BLaER1 (cell line): Measurements from ENCODE around the gene LAMA2.
"Not testable (repeated sequence)": the region's sequence is repeated elsewhere in the genome, so short reads cannot be mapped to it uniquely, and the experiment has no call there.

Experiments used
- H3K27ac ChIP-seq: shearing (Covaris generic); formaldehyde crosslinking; 2 replicates; pipeline ENCODE4 v1.8.1; 2022
- H3K27me3 ChIP-seq: shearing (Covaris generic); formaldehyde crosslinking; 2 replicates; pipeline ENCODE4 v1.8.1; 2022
- H3K36me3 ChIP-seq: shearing (Covaris generic); formaldehyde crosslinking; 2 replicates; pipeline ENCODE4 v1.8.1; 2022
- H3K4me1 ChIP-seq: shearing (Covaris generic); formaldehyde crosslinking; 2 replicates; pipeline ENCODE4 v1.8.1; 2022
- H3K4me2 ChIP-seq: shearing (Covaris generic); formaldehyde crosslinking; 2 replicates; pipeline ENCODE4 v1.8.1; 2022
- H3K4me3 ChIP-seq: shearing (Covaris generic); formaldehyde crosslinking; 2 replicates; pipeline ENCODE4 v1.8.1; 2022
- H3K9ac ChIP-seq: shearing (Covaris generic); formaldehyde crosslinking; 2 replicates; pipeline ENCODE4 v1.8.1; 2022
- H3K9me3 ChIP-seq: shearing (Covaris generic); formaldehyde crosslinking; 2 replicates; pipeline ENCODE4 v1.8.1; 2022
- H4K20me1 ChIP-seq: shearing (Covaris generic); formaldehyde crosslinking; 2 replicates; pipeline ENCODE4 v1.8.1; 2022
- Cebpa-rat ChIP-seq: shearing (Covaris generic); IDR thresholded peaks from 2 replicates; pipeline ENCODE4 v1.8.1; 2022

Gene LAMA2

DNA sequence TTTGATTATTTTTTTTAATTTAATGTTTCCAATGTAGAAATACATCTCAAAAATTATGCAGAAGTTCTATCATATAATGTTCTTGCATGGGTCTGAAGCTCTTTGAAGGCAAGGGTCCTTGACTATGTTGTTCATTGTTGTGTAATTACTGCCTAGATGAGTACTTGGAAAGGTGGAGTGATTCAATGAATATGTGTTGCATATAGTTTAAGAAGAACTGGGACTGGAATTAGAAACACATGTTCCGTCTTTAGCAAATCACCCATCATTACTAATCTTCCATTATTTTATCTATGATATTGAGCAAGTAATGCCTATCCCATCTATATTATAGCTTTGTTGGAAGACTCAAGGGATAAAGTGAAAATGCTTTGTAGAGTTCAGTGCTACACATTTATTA, 147.3 kb downstream of the LAMA2 start:
- Histone ChIP-seq H4K20me1 (no peaks in the 10 kb centered on the region), H3K4me3 (no peak overlapping the region), H3K36me3 (no peaks in the 10 kb centered on the region), H3K9ac (no peak overlapping the region), H3K27ac (no peak overlapping the region), H3K27me3 (no peaks in the 10 kb centered on the region), H3K4me2 (no peak overlapping the region), H3K4me1 (no peaks in the 10 kb centered on the region), H3K9me3 (no peaks in the 10 kb centered on the region)
- TF ChIP-seq Cebpa-rat, result no peak

DNA sequence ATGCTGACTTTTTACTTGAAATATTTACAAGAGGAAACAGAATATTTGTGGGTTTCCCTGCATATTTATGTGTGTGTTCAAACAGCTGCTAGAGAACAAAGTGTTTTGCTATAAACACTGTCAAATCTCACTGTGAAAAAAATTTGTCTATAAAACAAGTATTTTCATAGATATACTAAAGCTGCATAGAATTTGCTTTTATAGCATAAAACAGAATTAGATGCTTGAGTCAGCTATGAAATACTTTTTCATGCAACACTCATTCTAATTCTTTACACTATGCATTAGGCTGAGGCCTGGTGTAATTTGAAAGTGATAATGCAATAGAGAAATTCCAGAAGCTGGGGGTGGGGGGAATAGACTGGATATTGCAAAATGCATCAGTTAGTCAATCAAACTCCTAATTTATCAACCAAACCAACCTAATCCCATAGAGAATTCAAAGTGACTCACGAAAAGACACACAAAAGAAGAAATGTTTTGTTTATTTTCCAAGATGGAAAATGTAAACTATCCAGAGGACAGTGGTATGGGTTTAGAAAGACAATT, 148.2 kb downstream of the LAMA2 start:
- TF ChIP-seq Cebpa-rat, result no peak
- Histone ChIP-seq H3K4me2 (no peak overlapping the region), H3K27me3 (no peaks in the 10 kb centered on the region), H3K36me3 (no peaks in the 10 kb centered on the region), H3K9ac (no peak overlapping the region), H3K4me3 (no peak overlapping the region), H4K20me1 (no peaks in the 10 kb centered on the region), H3K27ac (no peak overlapping the region), H3K4me1 (no peaks in the 10 kb centered on the region), H3K9me3 (no peaks in the 10 kb centered on the region)

DNA sequence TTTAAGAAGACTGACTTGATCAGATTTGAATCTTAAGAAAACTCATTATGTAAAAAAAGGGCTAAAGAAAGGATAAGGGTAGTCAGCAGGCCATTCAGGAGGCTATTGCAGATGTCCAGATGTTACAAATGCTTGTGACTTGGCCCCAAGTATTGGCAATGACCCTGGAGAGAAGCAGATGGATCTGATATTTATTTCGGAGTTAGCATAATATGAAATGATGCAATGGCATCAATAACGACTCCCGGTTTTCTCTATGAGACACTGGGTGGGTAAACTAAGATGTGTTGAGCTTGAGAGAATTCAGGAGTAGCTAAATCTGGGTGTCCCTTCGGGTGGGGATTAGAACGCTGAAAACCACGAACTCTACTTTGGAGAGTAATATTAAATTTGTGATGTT, 149.7 kb downstream of the LAMA2 start:
- H3K4me1 ChIP-seq, result no peaks in the 10 kb centered on the region
- no peak for TF ChIP-seq Cebpa-rat
- H3K36me3 ChIP-seq, result no peaks in the 10 kb centered on the region
- no peaks in the 10 kb centered on the region for H3K9me3 ChIP-seq
- no peaks in the 10 kb centered on the region for H4K20me1 ChIP-seq
- no peak overlapping the region for H3K27ac ChIP-seq
- H3K4me2 ChIP-seq, result no peak overlapping the region
- H3K27me3 ChIP-seq, result no peaks in the 10 kb centered on the region
- no peak overlapping the region for H3K4me3 ChIP-seq
- H3K9ac ChIP-seq, result no peak overlapping the region

DNA sequence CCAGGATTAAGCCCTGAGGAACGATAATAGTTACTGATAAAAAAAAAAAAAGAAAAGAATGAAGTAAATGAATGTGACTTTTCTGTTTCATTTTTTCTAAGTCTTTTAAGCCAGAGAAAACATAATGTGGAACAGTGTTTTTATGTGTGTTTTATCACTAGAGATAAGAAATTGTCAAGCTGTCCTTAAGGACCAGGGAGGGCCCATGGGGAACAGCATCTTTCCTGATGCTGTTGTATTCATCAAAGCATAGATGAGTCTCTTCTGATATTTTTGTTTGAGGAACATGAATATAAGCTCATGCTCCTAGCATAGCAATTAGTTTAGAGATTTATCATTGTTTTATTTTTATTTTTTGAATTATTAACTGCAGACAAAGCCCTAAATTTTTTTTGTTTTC, 150.2 kb downstream of the LAMA2 start:
- H3K4me2 ChIP-seq, result no peak overlapping the region
- no peak overlapping the region for H3K27ac ChIP-seq
- no peaks in the 10 kb centered on the region for H3K4me1 ChIP-seq
- H3K36me3 ChIP-seq, result no peaks in the 10 kb centered on the region
- no peak overlapping the region for H3K4me3 ChIP-seq
- no peak overlapping the region for H3K9ac ChIP-seq
- no peak for TF ChIP-seq Cebpa-rat
- H3K27me3 ChIP-seq, result no peaks in the 10 kb centered on the region
- no peaks in the 10 kb centered on the region for H3K9me3 ChIP-seq
- H4K20me1 ChIP-seq, result no peaks in the 10 kb centered on the region

DNA sequence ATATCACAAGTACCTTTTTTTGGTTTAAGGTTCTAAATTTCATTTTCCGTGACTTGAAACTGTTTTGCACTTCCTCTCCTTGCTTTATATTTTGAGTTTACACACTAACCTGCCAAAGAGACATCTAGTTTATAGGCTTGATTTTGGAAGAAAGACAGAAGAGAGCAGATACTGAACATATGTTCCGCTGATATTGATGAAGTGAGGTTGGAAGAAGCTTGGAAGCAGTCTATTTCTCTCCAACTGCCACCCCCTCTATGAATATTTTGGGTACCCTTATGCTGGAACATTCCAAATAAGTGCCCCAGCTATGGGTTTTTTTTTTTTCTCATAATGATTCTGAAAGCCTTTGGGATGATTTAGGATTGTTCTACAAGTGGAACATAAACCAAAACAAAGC, 150.6 kb downstream of the LAMA2 start:
- Histone ChIP-seq H3K36me3 (no peaks in the 10 kb centered on the region), H3K9ac (no peak overlapping the region), H3K4me2 (no peak overlapping the region), H3K27me3 (no peaks in the 10 kb centered on the region), H4K20me1 (no peaks in the 10 kb centered on the region), H3K9me3 (no peaks in the 10 kb centered on the region), H3K4me3 (no peak overlapping the region), H3K4me1 (no peaks in the 10 kb centered on the region), H3K27ac (no peak overlapping the region)
- no peak for TF ChIP-seq Cebpa-rat

DNA sequence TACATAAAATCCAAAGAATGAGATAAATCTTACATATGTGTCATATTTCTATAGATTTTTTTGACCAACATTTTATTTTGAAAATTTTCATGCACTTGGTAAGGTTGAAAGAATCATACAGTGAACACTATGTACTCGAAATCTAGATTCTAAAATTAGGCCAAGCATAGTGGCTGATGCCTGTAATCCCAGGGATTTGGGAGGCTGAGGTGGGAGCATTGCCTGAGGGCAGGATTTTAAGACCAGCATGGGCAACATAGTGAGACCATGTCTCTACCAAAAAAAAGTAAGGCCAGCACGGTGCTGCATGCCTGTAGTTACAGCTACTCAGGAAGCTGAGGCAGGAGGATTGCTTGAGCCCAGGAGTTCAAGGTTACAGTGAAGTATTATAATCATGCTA, 158.6 kb downstream of the LAMA2 start:
- H3K27ac ChIP-seq, result no peak overlapping the region
- H3K36me3 ChIP-seq, result no peaks in the 10 kb centered on the region
- no peak for TF ChIP-seq Cebpa-rat
- H3K4me2 ChIP-seq, result no peak overlapping the region
- no peaks in the 10 kb centered on the region for H3K4me1 ChIP-seq
- no peak overlapping the region for H3K4me3 ChIP-seq
- H4K20me1 ChIP-seq, result no peaks in the 10 kb centered on the region
- H3K9ac ChIP-seq, result no peak overlapping the region
- peaks cover 5% of the 10 kb centered on the region; the same call in 1 of the 2 replicates for H3K9me3 ChIP-seq
- H3K27me3 ChIP-seq, result no peaks in the 10 kb centered on the region

DNA sequence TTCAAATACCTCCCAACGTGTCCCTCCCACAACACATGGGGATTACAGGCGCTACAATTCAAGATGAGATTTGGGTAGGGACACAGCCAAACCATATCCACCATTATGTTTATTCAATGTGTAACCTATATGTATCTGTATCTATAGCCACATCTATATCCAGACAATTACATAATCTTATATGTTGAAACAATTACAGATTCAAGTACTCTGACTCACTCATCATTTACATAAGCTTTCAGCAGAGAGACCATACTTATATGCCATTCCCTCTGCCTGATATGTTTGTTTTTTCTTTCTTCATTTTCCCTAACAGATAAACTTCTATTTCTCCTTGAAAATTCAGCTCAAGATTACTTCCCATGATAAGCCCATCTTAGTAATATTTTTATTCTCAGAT, 163.6 kb downstream of the LAMA2 start:
- Histone ChIP-seq H3K9me3 (peaks cover 5% of the 10 kb centered on the region; the same call in 1 of the 2 replicates), H3K36me3 (no peaks in the 10 kb centered on the region), H3K4me1 (no peaks in the 10 kb centered on the region), H3K9ac (no peak overlapping the region), H3K27ac (no peak overlapping the region), H3K4me3 (no peak overlapping the region), H4K20me1 (no peaks in the 10 kb centered on the region), H3K4me2 (no peak overlapping the region), H3K27me3 (no peaks in the 10 kb centered on the region)
- TF ChIP-seq Cebpa-rat, result no peak

DNA sequence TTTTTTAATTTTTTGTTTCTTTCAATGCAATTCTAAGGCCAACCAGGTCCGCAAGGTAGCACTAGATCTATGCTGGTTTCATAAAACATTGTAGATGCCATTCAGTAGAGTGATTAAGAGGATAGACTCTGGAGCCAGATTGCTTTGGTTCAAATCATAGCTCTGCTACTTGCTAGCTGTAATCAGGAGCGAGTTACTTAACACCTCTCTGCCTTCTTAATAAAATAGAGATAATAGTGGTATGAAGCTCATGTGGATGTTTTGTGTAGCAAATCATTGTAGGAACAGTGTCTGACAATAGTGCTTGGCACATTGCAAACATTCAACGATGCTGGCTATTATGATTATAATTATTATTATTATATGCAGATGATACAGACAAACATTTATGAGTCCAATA, 164.9 kb downstream of the LAMA2 start:
- TF ChIP-seq Cebpa-rat, result no peak
- no peak overlapping the region for H3K4me2 ChIP-seq

DNA sequence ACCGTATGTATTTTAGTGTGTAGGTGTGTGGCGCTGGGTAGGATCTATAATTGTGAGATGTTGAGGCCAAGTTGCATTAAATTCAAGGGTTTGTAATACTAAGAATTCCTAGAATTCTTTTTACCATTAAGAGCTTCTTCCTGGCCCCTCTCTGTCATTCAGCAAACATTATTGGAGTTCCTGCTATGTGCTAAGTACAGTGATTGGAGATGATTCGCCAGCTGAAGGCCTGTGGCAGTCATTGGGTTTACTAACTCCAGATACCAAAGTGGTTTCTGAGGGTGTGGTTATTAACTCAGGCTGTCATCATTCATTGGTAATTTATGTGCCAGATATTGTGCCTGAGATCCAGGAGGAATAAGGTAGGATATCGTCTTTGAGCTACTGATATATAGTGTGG, 167.1 kb downstream of the LAMA2 start:
- no peak overlapping the region for H3K27ac ChIP-seq
- H3K4me3 ChIP-seq, result no peak overlapping the region
- H3K36me3 ChIP-seq, result no peaks in the 10 kb centered on the region
- H3K4me1 ChIP-seq, result no peaks in the 10 kb centered on the region
- H3K4me2 ChIP-seq, result no peak overlapping the region
- no peak overlapping the region for H3K9ac ChIP-seq
- no peaks in the 10 kb centered on the region for H3K9me3 ChIP-seq
- no peaks in the 10 kb centered on the region for H3K27me3 ChIP-seq
- no peaks in the 10 kb centered on the region for H4K20me1 ChIP-seq
- no peak for TF ChIP-seq Cebpa-rat

More for the DNA sequence above, 164.9 kb downstream of the LAMA2 start:
- no peak overlapping the region for H3K4me3 ChIP-seq
- H3K27ac ChIP-seq, result no peak overlapping the region
- H3K36me3 ChIP-seq, result no peaks in the 10 kb centered on the region
- peaks cover 5% of the 10 kb centered on the region; the same call in 1 of the 2 replicates for H3K9me3 ChIP-seq
- H3K27me3 ChIP-seq, result no peaks in the 10 kb centered on the region
- H4K20me1 ChIP-seq, result no peaks in the 10 kb centered on the region
- no peak overlapping the region for H3K9ac ChIP-seq
- no peaks in the 10 kb centered on the region for H3K4me1 ChIP-seq

DNA sequence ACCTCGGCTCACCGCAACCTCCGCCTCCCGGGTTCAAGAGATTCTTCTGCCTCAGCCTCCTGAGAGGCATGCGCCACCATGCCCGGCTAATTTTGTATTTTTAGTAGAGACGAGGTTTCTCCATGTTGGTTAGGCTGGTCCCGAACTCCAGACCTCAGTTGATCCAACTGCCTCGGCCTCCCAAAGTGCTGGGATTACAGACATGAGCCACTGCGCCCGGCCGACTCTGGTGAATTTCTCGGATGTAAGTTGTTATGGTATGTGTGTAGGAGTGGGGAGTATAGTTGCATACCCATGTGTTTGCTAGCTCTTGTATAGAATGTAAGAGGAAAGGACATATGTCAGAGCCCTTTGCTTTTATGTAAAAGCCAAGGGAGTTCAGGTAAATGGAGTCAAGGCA, 170.2 kb downstream of the LAMA2 start:
- H3K36me3 ChIP-seq, H3K27ac ChIP-seq, H3K4me1 ChIP-seq, H3K4me3 ChIP-seq, H4K20me1 ChIP-seq, H3K27me3 ChIP-seq, H3K9me3 ChIP-seq, H3K4me2 ChIP-seq, H3K9ac ChIP-seq: not testable (repeated sequence)

DNA sequence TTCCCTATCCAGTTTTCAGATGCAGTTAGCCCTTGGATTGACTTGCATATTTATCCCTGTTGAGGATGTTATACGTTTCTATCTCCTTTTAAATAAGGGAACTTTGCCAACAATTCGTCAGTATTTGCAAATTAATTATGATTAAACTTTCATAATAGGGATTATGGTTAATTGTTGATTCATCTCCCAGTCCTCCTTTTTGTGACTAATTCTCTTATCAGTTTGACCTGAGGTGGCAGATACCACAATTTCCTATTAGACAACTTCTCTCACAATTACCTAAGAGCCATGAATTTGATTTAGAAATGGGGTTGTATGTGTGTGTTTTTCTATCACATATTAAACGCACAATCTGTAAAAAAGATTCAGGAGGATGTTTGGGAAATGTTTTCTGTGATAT, 172.9 kb downstream of the LAMA2 start:
- H4K20me1 ChIP-seq, result no peaks in the 10 kb centered on the region
- H3K9ac ChIP-seq, result no peak overlapping the region
- H3K27ac ChIP-seq, result no peak overlapping the region
- no peak for TF ChIP-seq Cebpa-rat
- no peaks in the 10 kb centered on the region for H3K9me3 ChIP-seq
- H3K36me3 ChIP-seq, result no peaks in the 10 kb centered on the region
- no peak overlapping the region for H3K4me2 ChIP-seq
- H3K27me3 ChIP-seq, result no peaks in the 10 kb centered on the region
- no peaks in the 10 kb centered on the region for H3K4me1 ChIP-seq
- no peak overlapping the region for H3K4me3 ChIP-seq
